H1 (cell line): ENCODE data around the gene VDR. TPM values are rescaled to one million over a fixed set of nuclear protein-coding genes. Genes with fewer than 3 reads are reported as not detected.

Experiments
- CTCF ChIA-PET: fragments of 300-600 bp; sonication (Branson Sonifier 250); formaldehyde crosslinking; loops from one replicate; lab custom pipeline; 2021; ENCODE audit not compliant: partially characterized antibody; lab: Charles Lee
- POLR2A ChIA-PET: fragments of 300-600 bp; sonication (Branson Sonifier 250); formaldehyde crosslinking; loops from one replicate; lab custom pipeline; 2021; ENCODE audit warnings: inconsistent platforms; ENCODE audit not compliant: partially characterized antibody; lab: Charles Lee
- DNase-seq, 2 experiments: peaks; one replicate each; pipeline versions ENCODE4 v3.0.0 to v3.0.0-alpha.2; 2010 to 2022; ENCODE audit warnings: low spot score in 2 of 2, low read depth in 1 of 2, mixed read lengths in 1 of 2
- FAIRE-seq: peaks from 2 replicates; lab custom pipeline; 2011; peaks lifted over from hg19 to GRCh38; lab: Jason Lieb, UNC
- H2AFZ ChIP-seq: 2 replicates; pipeline ENCODE4 v1.8.1; 2012; ENCODE audit warnings: low read length, inconsistent platforms
- H2AK5ac ChIP-seq: 2 replicates; pipeline ENCODE4 v1.6.1; 2013; ENCODE audit warnings: low read depth, low read length
- H2BK120ac ChIP-seq: replicated peaks from 2 replicates; pipeline ENCODE3; 2013; ENCODE audit warnings: low read depth, low read length, inconsistent platforms
- H2BK12ac ChIP-seq: 2 replicates; pipeline ENCODE4 v1.6.1; 2013; ENCODE audit warnings: low read depth, low read length
- H2BK15ac ChIP-seq: 2 replicates; pipeline ENCODE4 v1.6.1; 2013; ENCODE audit warnings: low read length
- H2BK20ac ChIP-seq: 2 replicates; pipeline ENCODE4 v1.6.1; 2013; ENCODE audit warnings: low read length
- H2BK5ac ChIP-seq: 2 replicates; pipeline ENCODE4 v1.6.1; 2013; ENCODE audit warnings: low read depth, low read length
- H3K14ac ChIP-seq: 2 replicates; pipeline ENCODE4 v1.6.1; 2013; ENCODE audit warnings: inconsistent platforms; ENCODE audit not compliant: insufficient read length
- H3K18ac ChIP-seq: 2 replicates; pipeline ENCODE4 v1.6.1; 2013; ENCODE audit warnings: low read length; ENCODE audit errors: extremely low read depth
- H3K23ac ChIP-seq: 2 replicates; pipeline ENCODE4 v1.6.1; 2013; ENCODE audit warnings: inconsistent platforms; ENCODE audit not compliant: insufficient read length
- H3K23me2 ChIP-seq: 2 replicates; pipeline ENCODE4 v1.6.1; 2013; ENCODE audit warnings: low read depth, low read length
- H3K27ac ChIP-seq: 2 replicates; pipeline ENCODE4 v1.6.1; 2011; ENCODE audit warnings: low read depth, low read length, inconsistent platforms
- H3K27me3 ChIP-seq, 4 experiments: replicated peaks in 1 of 4; 1 replicate in 1 of 4; 2 replicates in 3 of 4; pipeline versions ENCODE4 v1.6.1 to v1.8.1; 2011 to 2013; ENCODE audit warnings: low read length in 3 of 4, mild to moderate bottlenecking in 3 of 4, inconsistent platforms in 2 of 4, mixed read lengths in 2 of 4, moderate library complexity in 1 of 4; ENCODE audit not compliant: control insufficient read depth in 3 of 4, insufficient read depth in 3 of 4; ENCODE audit errors: extremely low read depth in 1 of 4
- H3K36me3 ChIP-seq, 4 experiments: 2 replicates each; pipeline versions ENCODE4 v1.6.1 to v1.8.1; 2011 to 2013; ENCODE audit warnings: mild to moderate bottlenecking in 4 of 4, low read length in 3 of 4, moderate library complexity in 2 of 4, control low read depth in 1 of 4, inconsistent platforms in 1 of 4; ENCODE audit not compliant: insufficient read depth in 4 of 4, control insufficient read depth in 2 of 4
- H3K4ac ChIP-seq: replicated peaks from 2 replicates; pipeline ENCODE3; 2013; ENCODE audit warnings: low read length, low read depth, mixed read lengths, inconsistent platforms; ENCODE audit not compliant: insufficient read length
- H3K4me1 ChIP-seq, 4 experiments: replicated peaks in 1 of 4; 1 replicate in 1 of 4; 2 replicates in 3 of 4; pipeline versions ENCODE4 v1.6.1 to v1.8.1; 2011 to 2013; ENCODE audit warnings: low read length in 3 of 4, inconsistent platforms in 2 of 4, mixed read lengths in 1 of 4; ENCODE audit not compliant: insufficient read depth in 4 of 4, control insufficient read depth in 3 of 4
- H3K4me2 ChIP-seq, 2 experiments: 2 replicates each; pipeline versions ENCODE4 v1.6.1 to v1.8.1; 2011 to 2013; ENCODE audit warnings: low read depth in 2 of 2, low read length in 2 of 2, control low read depth in 1 of 2, inconsistent platforms in 1 of 2, mild to moderate bottlenecking in 1 of 2; ENCODE audit not compliant: insufficient read depth in 1 of 2
- H3K4me3 ChIP-seq, 4 experiments: fragments of 200-600, 300-600 bp in 1 of 4; sonication (generic), shearing (Covaris generic), sonication (Bioruptor Twin) in 1 of 4; 2 replicates each; pipeline versions ENCODE4 v1.5.1 to v1.8.1; 2011 to 2016; ENCODE audit warnings: low read length in 4 of 4, low read depth in 3 of 4, control low read depth in 2 of 4, inconsistent platforms in 2 of 4, mild to moderate bottlenecking in 2 of 4, mixed read lengths in 1 of 4, moderate library complexity in 1 of 4; ENCODE audit not compliant: insufficient read depth in 2 of 4; ENCODE audit errors: extremely low read depth in 1 of 4
- H3K56ac ChIP-seq: replicated peaks from 2 replicates; pipeline ENCODE3; 2013; ENCODE audit warnings: low read depth, mild to moderate bottlenecking, mixed read lengths, low read length, inconsistent platforms; ENCODE audit not compliant: insufficient read length
- H3K79me1 ChIP-seq: 2 replicates; pipeline ENCODE4 v1.6.1; 2013; ENCODE audit warnings: low read depth, low read length, control low read depth
- H3K79me2 ChIP-seq, 2 experiments: 2 replicates each; pipeline versions ENCODE4 v1.6.1 to v1.8.1; 2012 to 2013; ENCODE audit warnings: low read length in 2 of 2, mild to moderate bottlenecking in 2 of 2, inconsistent platforms in 1 of 2; ENCODE audit not compliant: insufficient read depth in 2 of 2, control insufficient read depth in 1 of 2
- H3K9ac ChIP-seq, 4 experiments: replicated peaks in 1 of 4; 1 replicate in 1 of 4; 2 replicates in 3 of 4; pipeline versions ENCODE4 v1.6.1 to v1.8.1; 2011 to 2013; ENCODE audit warnings: low read depth in 3 of 4, low read length in 3 of 4, control low read depth in 2 of 4, mild to moderate bottlenecking in 2 of 4, moderate library complexity in 2 of 4, inconsistent platforms in 1 of 4; ENCODE audit errors: extremely low read depth in 1 of 4
- H3K9me3 ChIP-seq, 2 experiments: 2 replicates each; pipeline versions ENCODE4 v1.6.1 to v1.8.1; 2012 to 2013; ENCODE audit warnings: mild to moderate bottlenecking in 2 of 2, moderate library complexity in 2 of 2, control low read depth in 1 of 2, inconsistent platforms in 1 of 2, low read depth in 1 of 2, low read length in 1 of 2, mixed read lengths in 1 of 2; ENCODE audit not compliant: insufficient read depth in 2 of 2
- H4K20me1 ChIP-seq, 2 experiments: replicated peaks in 1 of 2; 2 replicates each; pipeline versions ENCODE3 to v1.8.1; 2011 to 2013; ENCODE audit warnings: inconsistent platforms in 2 of 2, low read length in 2 of 2, mild to moderate bottlenecking in 1 of 2; ENCODE audit not compliant: insufficient read depth in 2 of 2, control insufficient read depth in 1 of 2
- H4K5ac ChIP-seq: 2 replicates; pipeline ENCODE4 v1.6.1; 2013; ENCODE audit warnings: low read length, low read depth, mixed read lengths, inconsistent platforms; ENCODE audit not compliant: insufficient read length
- H4K8ac ChIP-seq: 2 replicates; pipeline ENCODE4 v1.8.0; 2013; ENCODE audit warnings: mild to moderate bottlenecking, moderate library complexity, low read length, inconsistent platforms; ENCODE audit not compliant: insufficient read depth; ENCODE audit errors: extremely low read depth
- H4K91ac ChIP-seq: replicated peaks from 2 replicates; pipeline ENCODE3; 2013; ENCODE audit warnings: low read length, mixed read lengths, inconsistent platforms; ENCODE audit not compliant: insufficient read length
- GTF2F1 ChIP-seq: IDR thresholded peaks from 2 replicates; pipeline ENCODE4 v1.6.1; 2012; ENCODE audit warnings: low read depth, low read length, improper control_type of control experiment, borderline replicate concordance
- POLR2AphosphoS5 ChIP-seq: IDR thresholded peaks from 2 replicates; pipeline ENCODE4 v1.6.1; 2011; ENCODE audit warnings: low read depth, low read length
- POU5F1 ChIP-seq: IDR thresholded peaks from 2 replicates; pipeline ENCODE4 v1.6.1; 2011; ENCODE audit warnings: low read depth, mild to moderate bottlenecking, low read length, moderate library complexity
- RFX5 ChIP-seq: IDR thresholded peaks from 2 replicates; pipeline ENCODE4 v1.6.1; 2011; ENCODE audit warnings: low read depth, low read length, improper control_type of control experiment, borderline replicate concordance
- RNF2 ChIP-seq: fragments of 200-900, 300-1000 bp; sonication (generic); IDR thresholded peaks from 2 replicates; pipeline ENCODE4 v1.7.1; 2016; ENCODE audit warnings: borderline replicate concordance, low read depth, mild to moderate bottlenecking, antibody characterized with exemption, low read length; ENCODE audit not compliant: poor library complexity, severe bottlenecking; ENCODE audit errors: missing control alignments
- SIX5 ChIP-seq: IDR thresholded peaks from 2 replicates; pipeline ENCODE4 v1.6.1; 2011; ENCODE audit warnings: mild to moderate bottlenecking, low read depth, low read length
- TAF7 ChIP-seq: optimal IDR thresholded peaks from 2 replicates; pipeline ENCODE3; 2011; ENCODE audit warnings: low read depth, mild to moderate bottlenecking, inconsistent platforms, low read length, moderate library complexity, borderline replicate concordance
- TBP ChIP-seq: IDR thresholded peaks from 2 replicates; pipeline ENCODE4 v1.6.1; 2011; ENCODE audit warnings: low read depth, low read length, improper control_type of control experiment
- TCF12 ChIP-seq: IDR thresholded peaks from 2 replicates; pipeline ENCODE4 v1.6.1; 2011; ENCODE audit warnings: low read depth, mild to moderate bottlenecking, low read length
- WGBS, 2 experiments: shearing (Covaris generic) in 1 of 2; methylation state at CpG; one replicate each; pipeline versions ENCODE4 v1.1.6 to v1.1.7; 2013 to 2015; ENCODE audit warnings: low lambda C conversion rate in 2 of 2, mixed read lengths in 2 of 2, inconsistent platforms in 1 of 2, low coverage in 1 of 2, missing lambda C conversion rate in 1 of 2; ENCODE audit not compliant: insufficient replicate concordance in 2 of 2, insufficient coverage in 1 of 2, insufficient read length in 1 of 2; ENCODE audit errors: extremely low coverage in 1 of 2, missing lambda C conversion rate in 1 of 2; 5-methylcytosine and 5-hydroxymethylcytosine counted together
- polyA plus RNA-seq, 7 experiments: library from polyadenylated mRNA; depleted of rRNA in 3 of 7; stranded (reverse) in 5 of 7; unstranded in 2 of 7; fragments of >200 nt in 5 of 7; fragments of 200-250 nt in 2 of 7; gene quantifications; 1 replicate in 5 of 7; 2 replicates in 1 of 7; 4 replicates in 1 of 7; pipeline versions ENCODE4 v1.2.1 to v1.2.3, GENCODE V29; 2011 to 2013; ENCODE audit warnings: missing spikeins in 2 of 7, mixed read lengths in 2 of 7
- total RNA-seq: library from RNA; stranded (reverse); fragmentation: NEBNext Ultra II Directional; extraction: Animal tissue kit (Norgen Biotek cat#: 25700); gene quantifications from 2 replicates; pipeline ENCODE4 v1.2.1, GENCODE V29; 2021
- TF ChIP-seq, protein P1 (sequence below): IDR thresholded peaks from 2 replicates; pipeline ENCODE4 v1.6.1; 2011; ENCODE audit warnings: low read depth, mild to moderate bottlenecking, low read length; ENCODE audit not compliant: insufficient read depth

VDR gene
- total and polyA plus RNA-seq, 2 of the 8 experiments (the other 6 are each of a cell fraction or from before 2014, with no cell fraction given): 0.44 to 0.65 TPM

DNA sequence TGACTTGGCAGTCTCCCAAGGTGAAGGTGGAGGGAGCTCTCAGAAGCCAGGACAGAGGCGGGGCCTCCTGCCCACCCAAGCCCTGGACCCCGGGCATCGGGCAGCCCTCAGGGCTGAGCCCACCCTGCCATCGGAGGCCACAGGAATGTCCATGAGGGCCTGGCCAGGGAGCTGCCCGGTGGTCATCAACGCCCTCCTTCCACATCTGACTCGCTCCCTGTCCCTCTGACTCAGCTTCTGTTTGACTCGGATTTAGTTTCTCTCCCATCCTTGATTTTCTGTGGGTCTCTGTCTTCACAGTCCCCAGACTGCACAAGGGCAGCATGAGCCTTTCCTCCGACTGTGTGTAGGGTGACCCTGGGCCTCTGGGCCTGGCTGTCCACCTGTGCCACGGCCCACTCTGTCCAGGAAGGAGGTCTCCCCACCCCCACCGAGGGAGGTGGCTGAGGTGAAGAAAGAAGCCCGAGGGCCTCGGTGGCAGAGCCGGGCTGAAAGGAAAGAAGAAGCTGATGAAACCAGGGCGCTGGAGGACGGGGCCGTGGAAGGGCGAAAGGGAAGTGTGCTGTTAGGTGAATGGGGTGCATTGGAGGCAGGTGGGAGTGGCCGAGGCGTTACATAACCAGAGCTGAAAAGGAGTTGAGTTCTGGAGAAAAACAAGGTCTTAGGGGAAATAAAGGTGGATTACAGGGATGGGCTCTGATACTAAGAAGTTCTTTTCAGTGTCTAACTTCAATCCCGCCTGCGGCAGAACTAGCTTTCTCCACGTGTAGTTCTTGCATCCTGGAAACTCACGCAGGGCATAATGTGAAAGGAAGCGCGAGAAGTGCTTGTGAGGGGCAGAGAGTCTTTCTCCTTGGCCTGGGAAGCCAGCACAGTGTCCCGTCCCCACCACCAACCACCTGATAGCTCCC is 41.9 kb upstream of the VDR start:
- Histone ChIP-seq H3K4me3 (no peak overlapping the region), H2BK12ac (0 out of 2 replicates have a peak overlapping the region, but pooled peaks have one; percentile 39), H3K56ac (no peak overlapping the region), H2BK15ac (no peak overlapping the region; the same call in 1 of the 2 replicates), H3K9ac (no peak overlapping the region), H4K8ac (peak overlapping the region; percentile 73; the same call in 1 of the 2 replicates), H3K36me3 (no peaks in the 10 kb centered on the region), H3K23me2 (peaks cover 6% of the 10 kb centered on the region), H2AK5ac (no peak overlapping the region), H3K27ac (no peak overlapping the region), H3K4ac (no peak overlapping the region), H3K23ac (no peak overlapping the region), H3K79me1 (no peaks in the 10 kb centered on the region), H4K91ac (no peak overlapping the region), H3K27me3 (peaks cover 0 to 9% (median 7%) of the 10 kb centered on the region in 4 experiments; a peak in 5 of 7 replicates), H2BK5ac (peak overlapping the region; percentile 44; the same call in 1 of the 2 replicates), H2AFZ (0 out of 2 replicates have a peak overlapping the region, but pooled peaks have one; percentile 50), H4K5ac (no peak overlapping the region), H4K20me1 (peaks cover 0 to 2% of the 10 kb centered on the region in 2 experiments), H2BK20ac (no peak overlapping the region), H3K4me2 (no peak overlapping the region), H3K9me3 (no peaks in the 10 kb centered on the region), H3K18ac (no peak overlapping the region), H2BK120ac (no peak overlapping the region), H3K79me2 (no peaks in the 10 kb centered on the region), H3K14ac (no peak overlapping the region), H3K4me1 (peaks cover 0 to 12% (median 8%) of the 10 kb centered on the region in 4 experiments; a peak in 5 of 7 replicates)
- FAIRE-seq (no peak), DNase-seq (no peak)
- ChIA-PET CTCF (interaction anchor here (0.6 to 4.3 kb wide), 27 partner anchors 11 to 240 kb away, joined by 3 to 16 read pairs (median 3); partner anchors contain the start of gene VDR), POLR2A (no interaction called here)
- WGBS, 2 experiments: 88% methylated on average over 27 of the region's 27 CpGs; no CpG with 5 or more reads in 1 of the 2 experiments
- TF ChIP-seq SIX5: no peak
- TF ChIP-seq TBP: no peak
- TF ChIP-seq, protein P1, sequence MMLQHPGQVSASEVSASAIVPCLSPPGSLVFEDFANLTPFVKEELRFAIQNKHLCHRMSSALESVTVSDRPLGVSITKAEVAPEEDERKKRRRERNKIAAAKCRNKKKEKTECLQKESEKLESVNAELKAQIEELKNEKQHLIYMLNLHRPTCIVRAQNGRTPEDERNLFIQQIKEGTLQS: no peak
- TF ChIP-seq TAF7: no peak
- TF ChIP-seq TCF12: no peak
- TF ChIP-seq POLR2AphosphoS5: no peak
- no peak for TF ChIP-seq POU5F1
- TF ChIP-seq RFX5: no peak
- no peak for TF ChIP-seq RNF2
- TF ChIP-seq GTF2F1: no peak
